GM12892 (cell line): ENCODE measurements around the gene EIF4G1.

ENCODE experiments used
- POLR2A ChIP-seq: IDR thresholded peaks from 2 replicates; pipeline ENCODE4 v1.6.1; 2011; ENCODE audit warnings: low read depth, low read length, control low read depth
- POLR2AphosphoS5 ChIP-seq: IDR thresholded peaks from 2 replicates; pipeline ENCODE4 v1.6.1; 2011; ENCODE audit warnings: low read depth, low read length, control low read depth
- TAF1 ChIP-seq: IDR thresholded peaks from 2 replicates; pipeline ENCODE4 v1.6.1; 2011; ENCODE audit warnings: low read depth, mild to moderate bottlenecking, control low read depth, low read length, borderline replicate concordance

GRCh38 chr3:184361532-184361931 is 47.1 kb downstream of the EIF4G1 start, which contains the start of the genes CLCN2 and POLR2H:
- TF ChIP-seq POLR2A, result no peak
- no peak for TF ChIP-seq POLR2AphosphoS5
- no peak for TF ChIP-seq TAF1
